ENCODE results near the gene DHX9.
A peak's percentile ranks its signal among the peaks of the same experiment; 100 is the strongest.

DHX9 gene

DNA sequence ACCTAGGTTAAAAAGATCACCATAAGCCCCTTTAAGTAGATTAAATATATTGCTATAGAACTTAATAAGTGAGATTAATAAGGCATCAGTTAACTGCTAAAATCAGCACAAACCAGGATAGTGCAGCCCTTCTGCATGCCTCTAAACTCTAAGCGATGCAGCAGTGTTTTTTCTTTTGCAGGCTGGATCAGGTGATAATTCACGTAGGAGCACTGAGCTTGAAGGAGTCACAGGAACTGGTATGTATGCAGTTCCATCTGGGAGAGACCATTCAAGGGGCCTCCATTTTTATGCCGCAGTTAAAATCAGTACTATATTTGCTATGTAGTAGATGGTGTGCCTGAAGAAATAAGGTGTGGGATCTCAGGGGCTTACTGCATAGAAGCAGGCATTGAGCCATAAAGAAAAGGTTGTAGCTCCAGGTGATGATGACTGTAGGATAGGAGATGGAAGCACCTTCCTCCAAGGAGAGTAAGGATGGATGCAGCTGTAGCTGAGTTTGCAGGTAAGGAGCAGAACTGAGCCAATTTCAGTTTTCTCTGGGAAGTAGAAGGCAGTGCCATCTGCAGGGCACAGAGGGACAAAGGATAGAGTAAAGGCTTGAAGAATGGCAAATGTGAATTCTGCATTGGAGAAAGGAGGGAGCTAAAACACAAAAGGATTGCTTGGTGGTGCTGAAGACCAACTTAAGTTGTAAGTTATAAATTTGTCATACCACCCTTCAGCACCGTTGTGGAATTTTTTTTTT, 27.0 kb upstream of the DHX9 start:
- Histone ChIP-seq H3K9ac (ENCODE audit: low read depth, low read length) (no peak overlapping the region), H3K27me3 (ENCODE audit: insufficient read depth, low read length) (no peaks in the 10 kb centered on the region), H3K4me1 (ENCODE audit: insufficient read depth, low read length) (no peaks in the 10 kb centered on the region), H3K36me3 (ENCODE audit: insufficient read depth, low read depth, low read length) (no peaks in the 10 kb centered on the region), H3K27ac (ENCODE audit: low read length) (no peak overlapping the region), H3K9me3 (ENCODE audit: insufficient read depth, low read depth, low read length) (no peaks in the 10 kb centered on the region), H3K4me3 (ENCODE audit: low read length) (no peak overlapping the region)

DNA sequence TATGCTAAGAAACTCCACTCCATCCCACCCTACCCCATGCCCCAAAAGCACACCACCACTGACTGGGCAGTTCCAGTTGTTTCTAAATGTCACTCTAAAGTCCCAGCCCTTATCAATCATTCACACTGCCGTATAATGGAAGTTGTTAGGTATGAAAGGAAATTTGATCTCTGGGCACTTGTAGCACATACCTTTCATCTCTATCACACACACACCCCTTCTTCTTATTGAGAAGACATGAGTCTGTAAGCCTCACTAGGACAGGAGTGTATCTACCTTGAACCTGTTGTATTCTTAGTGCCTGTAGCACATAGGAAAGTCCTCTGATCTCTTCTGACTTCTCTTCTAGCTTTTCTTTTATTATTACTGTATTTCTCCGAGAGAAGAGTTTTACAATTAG, 22.3 kb upstream of the DHX9 start:
- Histone ChIP-seq H3K9ac (ENCODE audit: low read depth, low read length) (no peak overlapping the region), H3K4me1 (ENCODE audit: insufficient read depth, low read length) (no peaks in the 10 kb centered on the region), H3K27ac (ENCODE audit: low read length) (no peak overlapping the region), H3K36me3 (ENCODE audit: insufficient read depth, low read depth, low read length) (no peaks in the 10 kb centered on the region), H3K4me3 (ENCODE audit: low read length) (no peak overlapping the region), H3K27me3 (ENCODE audit: insufficient read depth, low read length) (no peaks in the 10 kb centered on the region), H3K9me3 (ENCODE audit: insufficient read depth, low read depth, low read length) (no peaks in the 10 kb centered on the region)

DNA sequence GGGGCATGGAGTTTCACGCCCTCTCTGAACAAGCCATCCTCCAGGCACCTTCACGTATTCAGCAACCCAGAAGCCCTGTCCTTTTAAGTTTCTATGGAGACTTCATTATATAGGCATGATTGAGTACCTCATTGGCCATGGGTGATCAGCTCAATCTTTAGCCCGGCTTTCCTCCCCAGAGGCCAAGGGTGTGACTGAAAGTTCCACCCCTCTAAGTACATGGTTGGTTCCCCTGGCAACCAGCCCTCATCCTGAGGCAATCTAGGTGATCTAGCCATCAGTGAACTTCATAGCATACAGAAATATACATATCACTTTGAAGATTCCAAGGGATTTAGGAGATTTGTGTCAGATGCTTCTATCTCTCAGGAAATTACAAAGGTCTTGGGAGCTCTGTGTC, 21.3 kb upstream of the DHX9 start:
- Histone ChIP-seq H3K27me3 (ENCODE audit: insufficient read depth, low read length) (no peaks in the 10 kb centered on the region), H3K4me3 (ENCODE audit: low read length) (no peak overlapping the region), H3K4me1 (ENCODE audit: insufficient read depth, low read length) (no peaks in the 10 kb centered on the region), H3K27ac (ENCODE audit: low read length) (no peak overlapping the region), H3K9me3 (ENCODE audit: insufficient read depth, low read depth, low read length) (no peaks in the 10 kb centered on the region), H3K9ac (ENCODE audit: low read depth, low read length) (no peak overlapping the region), H3K36me3 (ENCODE audit: insufficient read depth, low read depth, low read length) (no peaks in the 10 kb centered on the region)

DNA sequence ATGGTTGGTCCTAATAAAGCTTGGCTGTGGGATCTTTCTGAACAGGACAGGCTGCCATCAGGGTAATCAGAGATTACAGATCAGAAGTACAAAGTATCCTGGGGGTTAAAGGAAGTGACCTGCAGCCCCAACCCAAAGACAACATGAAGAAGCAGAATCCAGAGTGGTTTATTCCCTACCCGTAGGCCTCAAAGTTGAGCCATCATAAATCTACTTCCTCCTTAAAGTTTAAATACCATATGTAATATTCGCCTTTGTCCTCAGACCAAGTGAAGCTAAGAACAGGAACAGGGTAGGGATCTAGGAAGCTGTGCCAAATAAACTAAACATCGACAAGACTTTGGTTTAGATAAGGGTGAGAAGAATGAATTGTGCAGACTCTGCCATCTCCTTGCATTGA, 15.9 kb upstream of the DHX9 start:
- no peak overlapping the region for H3K9ac ChIP-seq (ENCODE audit: low read depth, low read length)
- no peak overlapping the region for H3K4me3 ChIP-seq (ENCODE audit: low read length)
- no peaks in the 10 kb centered on the region for H3K27me3 ChIP-seq (ENCODE audit: insufficient read depth, low read length)
- no peaks in the 10 kb centered on the region for H3K9me3 ChIP-seq (ENCODE audit: insufficient read depth, low read depth, low read length)
- no peaks in the 10 kb centered on the region for H3K36me3 ChIP-seq (ENCODE audit: insufficient read depth, low read depth, low read length)
- H3K4me1 ChIP-seq (ENCODE audit: insufficient read depth, low read length) = no peaks in the 10 kb centered on the region
- no peak overlapping the region for H3K27ac ChIP-seq (ENCODE audit: low read length)

DNA sequence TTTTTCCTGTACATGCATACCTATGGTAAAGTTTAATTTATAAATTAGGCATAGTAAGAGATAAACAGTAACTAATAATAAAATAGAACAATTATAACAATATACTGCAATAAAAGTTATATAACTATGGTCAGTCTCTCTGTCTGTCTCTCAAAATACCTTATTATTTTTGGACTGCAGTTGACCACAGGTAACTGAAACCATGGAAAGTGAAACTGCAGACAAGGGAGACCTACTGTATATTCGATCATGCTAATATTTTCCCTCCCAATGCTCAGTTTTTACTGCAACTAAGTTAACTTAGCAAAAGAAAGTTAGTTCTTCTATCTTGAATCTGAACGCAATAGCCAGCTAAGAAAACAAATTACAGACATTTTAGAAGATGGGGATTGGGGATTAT, 12.3 kb upstream of the DHX9 start:
- no peaks in the 10 kb centered on the region for H3K4me1 ChIP-seq (ENCODE audit: insufficient read depth, low read length)
- H3K27ac ChIP-seq (ENCODE audit: low read length) = no peak overlapping the region
- no peaks in the 10 kb centered on the region for H3K36me3 ChIP-seq (ENCODE audit: insufficient read depth, low read depth, low read length)
- no peaks in the 10 kb centered on the region for H3K9me3 ChIP-seq (ENCODE audit: insufficient read depth, low read depth, low read length)
- no peak overlapping the region for H3K4me3 ChIP-seq (ENCODE audit: low read length)
- no peaks in the 10 kb centered on the region for H3K27me3 ChIP-seq (ENCODE audit: insufficient read depth, low read length)
- no peak overlapping the region for H3K9ac ChIP-seq (ENCODE audit: low read depth, low read length)

GRCh38 chr1:182829285-182829932, 9.7 kb upstream of the DHX9 start:
- Histone ChIP-seq H3K36me3 (ENCODE audit: insufficient read depth, low read depth, low read length) (no peaks in the 10 kb centered on the region), H3K27me3 (ENCODE audit: insufficient read depth, low read length) (no peaks in the 10 kb centered on the region), H3K4me1 (ENCODE audit: insufficient read depth, low read length) (no peaks in the 10 kb centered on the region), H3K27ac (ENCODE audit: low read length) (no peak overlapping the region), H3K9me3 (ENCODE audit: insufficient read depth, low read depth, low read length) (no peaks in the 10 kb centered on the region), H3K4me3 (ENCODE audit: low read length) (no peak overlapping the region), H3K9ac (ENCODE audit: low read depth, low read length) (no peak overlapping the region)

GRCh38 chr1:182833271-182833670, 5.9 kb upstream of the DHX9 start:
- Histone ChIP-seq H3K27me3 (ENCODE audit: insufficient read depth, low read length) (no peaks in the 10 kb centered on the region), H3K9me3 (ENCODE audit: insufficient read depth, low read depth, low read length) (no peaks in the 10 kb centered on the region), H3K4me3 (ENCODE audit: low read length) (no peak overlapping the region), H3K4me1 (ENCODE audit: insufficient read depth, low read length) (no peaks in the 10 kb centered on the region), H3K27ac (ENCODE audit: low read length) (no peak overlapping the region), H3K36me3 (ENCODE audit: insufficient read depth, low read depth, low read length) (no peaks in the 10 kb centered on the region), H3K9ac (ENCODE audit: low read depth, low read length) (no peak overlapping the region)

DNA sequence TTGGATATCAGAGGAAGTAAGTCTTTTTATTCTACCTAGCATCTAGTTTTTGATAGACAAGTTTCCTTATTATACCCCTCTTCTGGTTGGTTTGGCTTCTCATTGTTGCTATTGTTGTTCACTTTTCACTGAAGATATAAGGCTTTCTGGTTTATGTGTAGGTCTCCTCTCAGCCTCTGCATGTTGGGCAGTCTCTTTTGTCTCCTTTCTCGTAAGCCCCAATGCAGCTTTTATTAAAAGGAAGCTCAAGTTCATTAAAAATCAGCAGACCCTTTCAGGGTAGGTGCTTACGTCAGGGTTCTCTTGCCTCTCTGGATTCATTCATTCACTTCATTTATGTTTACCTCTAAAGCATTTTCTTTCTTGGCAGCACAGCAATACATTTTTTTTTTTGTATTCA, 4.8 kb upstream of the DHX9 start:
- H3K9ac ChIP-seq (ENCODE audit: low read depth, low read length) = no peak overlapping the region
- H3K4me3 ChIP-seq (ENCODE audit: low read length) = no peak overlapping the region
- no peaks in the 10 kb centered on the region for H3K36me3 ChIP-seq (ENCODE audit: insufficient read depth, low read depth, low read length)
- no peaks in the 10 kb centered on the region for H3K4me1 ChIP-seq (ENCODE audit: insufficient read depth, low read length)
- H3K27me3 ChIP-seq (ENCODE audit: insufficient read depth, low read length) = no peaks in the 10 kb centered on the region
- no peak overlapping the region for H3K27ac ChIP-seq (ENCODE audit: low read length)
- no peaks in the 10 kb centered on the region for H3K9me3 ChIP-seq (ENCODE audit: insufficient read depth, low read depth, low read length)

- Histone ChIP-seq H3K36me3 (ENCODE audit: insufficient read depth, low read depth, low read length) (no peaks in the 10 kb centered on the region; the same call in 1 of the 2 replicates), H3K27me3 (ENCODE audit: insufficient read depth, low read length) (no peaks in the 10 kb centered on the region), H3K9me3 (ENCODE audit: insufficient read depth, low read depth, low read length) (no peaks in the 10 kb centered on the region), H3K9ac (ENCODE audit: low read depth, low read length) (no peak overlapping the region), H3K4me3 (ENCODE audit: low read length) (no peak overlapping the region), H3K4me1 (ENCODE audit: insufficient read depth, low read length) (no peaks in the 10 kb centered on the region), H3K27ac (ENCODE audit: low read length) (no peak overlapping the region)
Measured at GRCh38 chr1:182835806-182836205, 3.3 kb upstream of the DHX9 start.

- Histone ChIP-seq H3K9ac (ENCODE audit: low read depth, low read length) (peak overlapping the region; percentile 95), H3K36me3 (ENCODE audit: insufficient read depth, low read depth, low read length) (peaks cover 53% of the 10 kb centered on the region), H3K9me3 (ENCODE audit: insufficient read depth, low read depth, low read length) (no peaks in the 10 kb centered on the region), H3K27me3 (ENCODE audit: insufficient read depth, low read length) (no peaks in the 10 kb centered on the region), H3K27ac (ENCODE audit: low read length) (no peak overlapping the region), H3K4me3 (ENCODE audit: low read length) (peak overlapping the region; percentile 99), H3K4me1 (ENCODE audit: insufficient read depth, low read length) (peaks cover 16% of the 10 kb centered on the region)
Measured at GRCh38 chr1:182841368-182841988, 2.3 kb downstream of the DHX9 start.

GRCh38 chr1:182842265-182842664, 3.1 kb downstream of the DHX9 start:
- H3K9me3 ChIP-seq (ENCODE audit: insufficient read depth, low read depth, low read length) = no peaks in the 10 kb centered on the region
- H3K36me3 ChIP-seq (ENCODE audit: insufficient read depth, low read depth, low read length) = peaks cover 61% of the 10 kb centered on the region

DNA sequence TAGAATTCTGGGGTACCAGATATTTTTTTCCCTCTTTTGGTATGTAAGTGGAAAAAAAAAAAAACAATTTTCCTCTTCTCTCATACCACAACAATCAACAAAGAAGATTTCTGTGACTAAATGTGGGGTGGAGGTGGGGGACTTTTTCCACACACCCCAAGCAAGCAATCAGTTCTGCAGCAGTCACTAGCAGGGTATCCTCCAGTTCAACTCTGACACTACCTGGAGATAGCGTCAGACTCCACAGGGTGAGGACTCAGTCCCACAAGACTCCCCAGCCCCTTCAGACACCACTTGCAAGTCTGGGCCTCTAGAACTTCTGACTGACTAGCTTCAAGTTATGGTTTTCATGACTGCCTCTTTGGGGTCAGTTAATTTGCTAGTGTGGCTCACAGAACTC, 6.2 kb downstream of the DHX9 start:
- Histone ChIP-seq H3K9ac (ENCODE audit: low read depth, low read length) (no peak overlapping the region), H3K36me3 (ENCODE audit: insufficient read depth, low read depth, low read length) (peaks cover 92% of the 10 kb centered on the region), H3K4me1 (ENCODE audit: insufficient read depth, low read length) (peaks cover 16% of the 10 kb centered on the region), H3K27me3 (ENCODE audit: insufficient read depth, low read length) (no peaks in the 10 kb centered on the region), H3K4me3 (ENCODE audit: low read length) (no peak overlapping the region; the same call in 1 of the 2 replicates), H3K27ac (ENCODE audit: low read length) (no peak overlapping the region), H3K9me3 (ENCODE audit: insufficient read depth, low read depth, low read length) (no peaks in the 10 kb centered on the region)

More at GRCh38 chr1:182842265-182842664, 3.1 kb downstream of the DHX9 start:
- peak overlapping the region; percentile 95; the same call in 1 of the 2 replicates for H3K9ac ChIP-seq (ENCODE audit: low read depth, low read length)
- no peaks in the 10 kb centered on the region for H3K27me3 ChIP-seq (ENCODE audit: insufficient read depth, low read length)
- H3K4me1 ChIP-seq (ENCODE audit: insufficient read depth, low read length) = peaks cover 16% of the 10 kb centered on the region
- H3K4me3 ChIP-seq (ENCODE audit: low read length) = peak overlapping the region; percentile 99
- no peak overlapping the region for H3K27ac ChIP-seq (ENCODE audit: low read length)

Data from iPS-20b (cell line).